Measurements from ENCODE around the gene ARID3A.
A peak's percentile ranks its signal among the peaks of the same experiment; 100 is the strongest.

Gene ARID3A

DNA sequence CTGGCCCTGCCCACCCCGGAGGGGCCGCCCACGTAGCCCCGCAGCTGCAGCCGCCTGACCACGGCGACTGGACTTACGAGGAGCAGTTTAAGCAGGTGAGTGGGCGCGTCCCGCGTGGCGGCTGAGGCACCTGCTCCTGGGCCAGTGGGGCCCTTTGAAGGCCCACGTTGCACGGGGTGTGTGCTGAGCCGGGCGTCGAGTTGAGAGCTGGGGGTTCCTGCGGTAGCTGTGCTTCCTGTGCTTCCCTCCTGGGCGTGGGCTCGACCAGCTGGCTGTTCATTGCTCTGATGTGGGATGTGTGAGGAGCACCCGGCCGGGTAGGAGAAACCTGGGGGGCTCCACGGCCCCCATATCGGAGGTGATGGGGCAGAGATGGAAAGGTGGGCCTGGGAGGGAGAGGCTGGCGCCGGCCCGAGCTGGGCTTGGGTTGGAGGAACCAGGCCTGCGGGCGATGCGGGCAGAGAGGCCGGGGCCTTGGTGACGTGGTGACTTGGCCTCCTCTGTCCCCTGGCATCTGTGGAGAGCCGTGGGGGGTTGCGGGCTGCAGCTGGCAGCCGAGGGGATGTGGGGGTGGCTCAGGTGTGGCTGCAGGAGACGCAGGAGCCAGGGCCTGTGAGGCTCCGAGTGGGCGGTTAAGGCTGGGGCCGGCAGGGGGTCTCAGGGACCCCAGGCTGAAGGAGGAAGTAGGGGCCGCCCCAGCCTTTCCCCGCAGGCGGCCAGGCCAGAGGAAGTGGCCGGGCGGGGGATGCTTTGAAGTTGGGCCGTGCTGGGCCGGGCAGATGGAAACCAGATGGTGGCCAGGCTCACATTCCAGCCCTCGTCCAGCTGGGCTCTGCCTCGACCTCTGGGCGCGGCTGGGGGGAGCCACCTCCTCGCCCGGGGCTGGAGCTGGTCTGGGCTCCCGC lies 7.1 kb downstream of the ARID3A start:
- peak; percentile 97 for DNase-seq (ENCODE audit: low spot score)

DNA sequence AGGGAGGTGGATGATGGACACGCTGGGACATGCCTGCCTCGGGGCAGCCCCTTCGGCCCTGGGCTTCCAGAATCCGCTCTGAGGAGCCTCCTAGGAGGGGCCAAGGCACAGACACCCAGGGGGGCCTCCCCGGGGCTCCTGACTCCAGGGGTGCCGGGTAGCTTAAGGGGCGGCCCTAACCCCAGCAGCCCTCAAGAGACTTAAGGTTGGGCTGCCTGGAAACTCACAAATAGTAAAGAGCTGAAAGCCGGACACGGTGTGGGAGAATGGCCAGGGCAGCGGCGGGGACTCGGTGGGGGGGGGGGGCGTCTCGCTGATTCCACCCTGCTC lies 7.7 kb downstream of the ARID3A start:
- no peak for DNase-seq (ENCODE audit: low spot score)

DNA sequence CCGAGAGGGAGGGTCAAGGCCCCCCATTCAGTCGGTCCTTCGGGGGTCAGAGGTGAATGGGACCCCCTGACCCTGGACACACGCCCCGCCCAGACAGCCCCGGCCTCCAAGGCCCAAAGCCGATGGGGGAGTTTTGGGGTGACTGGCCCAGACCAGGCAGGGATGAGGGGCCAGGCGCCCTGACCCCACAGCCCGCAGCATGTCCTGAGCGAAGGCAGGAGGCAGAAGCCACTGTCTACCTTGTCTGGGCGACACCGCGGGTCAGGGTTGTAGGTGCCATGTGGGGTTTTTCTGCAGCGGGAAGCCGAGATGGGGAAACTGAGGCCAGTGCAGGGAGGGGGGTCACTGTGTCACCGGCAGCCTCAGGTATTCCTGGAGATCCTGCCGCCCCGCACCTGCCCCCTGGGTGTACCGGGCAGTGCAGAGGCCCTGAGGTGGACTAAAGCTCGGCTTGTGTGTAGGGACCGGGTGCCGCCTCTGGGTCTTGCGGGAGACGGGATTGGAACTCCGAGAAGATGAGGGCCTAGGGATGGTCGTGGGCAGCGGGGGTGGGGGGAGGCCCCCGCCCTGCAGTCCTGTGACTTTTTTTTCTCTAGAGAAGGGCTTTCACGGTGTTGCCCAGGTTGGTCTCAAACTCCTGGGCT lies 8.5 kb downstream of the ARID3A start:
- DNase-seq (ENCODE audit: low spot score) = no peak

DNA sequence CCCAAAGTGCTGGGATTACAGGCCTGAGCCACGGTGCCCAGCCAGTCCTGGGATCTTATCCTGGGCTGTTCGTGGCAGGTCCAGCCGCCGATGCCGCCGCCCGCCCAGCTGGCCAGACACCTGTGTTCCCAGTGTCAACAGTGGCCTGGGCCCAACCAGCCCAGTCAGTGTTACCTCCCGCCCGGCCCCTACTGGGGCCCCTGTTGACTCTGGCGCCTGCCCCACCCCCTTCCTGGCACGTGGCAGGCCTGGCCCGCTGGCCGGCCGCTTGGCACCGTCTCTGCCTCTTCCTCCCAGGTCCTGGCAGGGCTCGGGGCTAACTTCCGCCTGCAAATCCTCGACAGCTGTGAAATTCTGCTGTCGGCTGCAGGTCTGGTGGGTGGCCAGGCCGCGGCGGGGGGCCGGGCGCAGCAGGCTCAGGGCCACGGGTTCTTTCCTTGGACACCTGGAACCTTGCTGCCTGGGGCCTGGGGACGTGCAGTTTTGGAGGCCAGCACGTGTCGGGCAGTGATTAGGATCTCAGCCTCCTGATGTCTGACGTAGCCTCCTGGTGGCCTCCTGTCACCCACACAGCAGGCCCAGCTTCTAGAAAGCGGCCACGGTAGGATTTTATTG lies 9.1 kb downstream of the ARID3A start:
- DNase-seq (ENCODE audit: low spot score) = peak; percentile 60

DNA sequence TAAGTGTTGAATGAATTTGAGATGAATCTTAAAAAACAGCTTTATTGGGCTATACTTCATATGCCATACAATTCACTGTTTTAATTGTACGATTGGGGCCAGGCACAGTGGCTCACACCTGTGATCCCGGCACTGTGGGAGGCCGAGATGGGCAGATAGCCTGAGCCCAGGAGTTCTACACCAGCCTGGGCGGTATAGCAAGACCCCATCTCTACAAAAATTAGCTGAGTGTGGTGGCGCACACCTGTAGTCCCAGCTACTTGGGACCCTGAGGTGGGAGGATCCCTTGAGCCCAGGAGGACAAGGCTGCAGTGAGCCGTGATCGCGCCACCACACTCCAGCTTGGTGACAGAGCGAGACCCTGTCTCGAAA lies 10.3 kb downstream of the ARID3A start:
- no peak for DNase-seq (ENCODE audit: low spot score)

DNA sequence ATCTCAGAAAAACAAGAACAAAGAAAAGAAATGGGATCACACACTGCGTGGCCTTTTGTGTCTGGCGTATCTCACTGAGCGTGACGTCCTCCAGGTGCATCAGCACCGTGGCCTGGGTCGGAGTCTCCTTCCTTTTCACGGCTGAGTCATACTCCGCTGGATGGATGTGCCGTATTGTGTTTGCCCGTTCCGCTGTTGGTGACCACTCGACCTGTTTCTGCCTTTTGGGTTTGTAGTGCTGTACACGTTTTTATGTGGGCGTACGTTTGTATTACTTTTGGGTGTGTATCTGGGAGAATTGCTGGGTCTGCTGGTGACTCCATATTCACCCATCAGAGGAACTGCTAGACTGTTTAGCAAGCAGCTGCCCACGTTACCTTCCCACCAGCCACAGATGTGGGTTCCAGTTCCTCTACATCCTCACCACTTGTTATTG lies 11.4 kb downstream of the ARID3A start:
- DNase-seq (ENCODE audit: low spot score) = no peak

DNA sequence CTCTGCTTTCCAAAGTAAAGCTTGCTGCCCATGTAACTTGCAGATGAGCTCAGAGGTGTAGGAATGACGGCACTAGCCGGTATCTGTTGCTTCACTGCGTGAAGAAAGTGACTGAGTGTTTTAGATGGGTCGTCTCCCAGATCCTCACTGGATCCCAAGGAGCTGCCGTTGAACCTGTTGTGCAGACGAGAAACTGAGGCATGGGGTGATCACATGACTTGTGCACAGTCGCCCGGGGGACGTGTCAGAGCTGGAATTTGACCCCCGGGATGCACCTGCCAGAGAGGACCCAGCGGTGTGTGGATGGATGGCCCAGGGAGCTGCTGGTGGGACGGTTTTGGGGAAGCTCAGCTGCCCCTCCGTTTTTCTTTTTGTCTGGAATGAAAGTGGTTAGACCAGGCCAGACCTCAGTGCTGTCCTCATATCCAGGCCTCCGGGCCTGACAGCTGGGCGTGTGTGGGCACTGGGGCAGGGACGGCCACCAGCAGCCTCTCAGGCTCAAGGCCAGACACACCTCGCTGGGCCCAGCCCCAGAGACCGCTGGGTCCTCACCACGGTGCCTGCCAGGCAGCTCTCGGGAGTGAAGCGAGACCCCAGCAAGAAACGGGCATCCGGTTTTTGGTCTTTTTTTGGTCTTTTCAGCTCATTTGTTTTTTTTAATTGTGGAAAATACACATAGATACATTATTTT lies 12.5 kb downstream of the ARID3A start:
- DNase-seq (ENCODE audit: low spot score) = no peak

DNA sequence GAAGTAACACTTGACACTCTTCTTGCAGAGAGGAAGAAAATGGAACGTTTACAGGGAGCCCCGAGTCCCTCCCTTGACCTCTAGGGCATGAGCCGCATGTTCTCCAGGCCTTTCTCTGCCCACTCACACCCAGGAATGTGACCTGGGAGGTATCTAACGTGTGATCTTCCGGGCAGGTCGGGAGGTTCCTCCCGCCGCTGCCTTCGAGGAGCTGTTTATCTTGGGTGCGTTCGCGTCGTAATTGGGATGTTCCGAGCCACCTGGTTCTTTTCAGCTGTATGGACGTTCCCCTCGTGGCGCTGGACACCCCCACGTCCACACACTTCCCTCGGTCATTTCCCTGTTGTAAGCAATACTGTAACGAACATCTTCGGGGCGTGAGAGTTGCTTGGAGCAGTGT lies 13.6 kb downstream of the ARID3A start:
- DNase-seq (ENCODE audit: low spot score) = no peak

DNA sequence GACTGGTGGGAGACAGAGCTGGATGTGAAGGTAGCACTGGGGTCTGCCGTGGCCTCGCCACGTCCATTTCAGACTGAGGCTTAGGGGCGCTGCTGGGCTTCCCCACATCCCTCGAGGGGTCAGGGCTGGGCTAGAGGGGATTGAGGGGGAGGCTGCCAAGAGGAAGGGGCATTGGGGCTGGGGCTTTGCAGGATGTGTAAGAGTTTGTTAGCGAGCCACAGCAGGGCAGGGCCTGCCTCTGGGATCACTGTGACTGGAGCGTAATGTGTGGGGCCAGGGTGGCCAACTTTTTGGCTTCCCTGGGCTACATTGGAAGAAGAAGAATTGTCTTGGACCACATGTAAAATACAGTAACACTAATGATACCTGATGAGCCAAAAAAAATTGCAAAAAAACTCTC lies 14.1 kb downstream of the ARID3A start:
- DNase-seq (ENCODE audit: low spot score) = no peak

DNA sequence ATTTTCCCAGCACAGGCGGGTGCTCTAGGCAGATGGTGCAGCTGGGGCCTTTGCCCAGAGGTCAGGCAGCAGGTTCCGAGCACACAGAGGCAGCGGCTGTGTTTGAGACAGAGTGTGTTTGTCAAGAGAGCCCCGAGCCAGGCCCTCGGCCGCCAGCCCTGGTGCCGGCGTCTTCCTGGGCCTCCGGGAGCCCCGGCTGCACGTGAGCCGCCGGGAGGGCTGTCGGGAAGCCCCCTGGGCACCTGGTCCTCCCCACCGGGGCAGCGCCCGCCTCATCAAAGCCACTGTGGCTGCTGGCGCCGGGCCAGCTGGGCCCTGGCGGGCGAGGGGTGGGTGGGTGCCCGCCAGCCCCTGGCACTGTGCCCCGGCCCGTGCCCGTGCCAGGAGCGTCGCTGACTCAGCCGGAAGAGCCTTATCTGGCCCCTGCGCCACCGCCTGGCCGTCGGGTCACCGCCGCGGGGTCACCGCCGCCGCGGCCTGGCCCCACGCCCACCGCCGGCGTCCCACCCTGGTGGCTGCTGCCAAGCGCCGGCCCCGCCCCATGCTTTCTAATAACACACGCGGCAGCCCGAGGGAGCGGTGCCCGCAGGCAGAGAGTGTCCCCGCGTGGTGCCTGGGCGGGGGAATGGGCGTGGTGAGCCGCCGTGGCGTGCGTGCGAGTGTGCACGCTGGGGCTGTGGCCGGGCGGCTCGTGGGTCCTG lies 14.9 kb downstream of the ARID3A start:
- DNase-seq (ENCODE audit: low spot score) = no peak

DNA sequence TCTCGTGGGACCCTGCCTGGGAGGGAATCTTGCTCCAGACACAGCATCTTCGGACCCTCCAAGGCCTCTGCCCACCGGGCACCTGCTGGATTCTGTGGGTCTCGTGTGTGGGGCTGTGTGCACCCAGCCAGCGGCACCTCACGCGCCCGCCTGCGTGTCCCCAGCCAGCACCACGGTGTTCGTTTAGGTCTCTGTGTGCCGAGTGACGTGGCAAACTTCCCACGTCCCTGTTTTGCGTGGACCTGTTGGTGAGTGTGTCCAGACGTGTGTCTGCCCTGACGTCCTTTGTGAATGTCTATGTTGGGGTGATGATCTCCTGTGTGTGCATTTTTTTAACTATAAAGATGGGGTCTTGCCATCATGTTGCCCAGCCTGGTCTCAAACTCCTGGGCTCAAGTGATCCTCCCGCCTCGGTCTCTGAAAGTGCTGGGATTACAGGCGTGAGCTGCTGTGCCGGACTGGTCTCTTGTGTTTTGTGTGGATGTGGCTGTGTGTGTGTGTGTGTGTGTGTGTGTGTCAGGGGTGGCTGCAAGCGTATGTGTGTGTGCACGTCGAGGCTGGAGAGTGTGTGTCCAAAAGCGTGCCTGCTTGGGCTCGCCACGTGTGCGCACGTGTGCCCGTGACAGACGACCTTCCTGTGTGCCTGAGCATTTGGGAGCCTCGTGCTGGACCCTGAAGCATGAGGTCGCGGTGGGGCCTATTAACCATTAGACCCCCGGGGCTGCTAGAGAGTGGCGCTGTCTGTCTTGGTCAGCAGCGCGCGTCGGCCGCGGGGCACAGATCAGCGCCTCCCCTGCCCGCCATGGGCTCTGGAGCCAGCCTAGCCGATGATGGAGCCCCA lies 15.7 kb downstream of the ARID3A start:
- DNase-seq (ENCODE audit: low spot score) = no peak

DNA sequence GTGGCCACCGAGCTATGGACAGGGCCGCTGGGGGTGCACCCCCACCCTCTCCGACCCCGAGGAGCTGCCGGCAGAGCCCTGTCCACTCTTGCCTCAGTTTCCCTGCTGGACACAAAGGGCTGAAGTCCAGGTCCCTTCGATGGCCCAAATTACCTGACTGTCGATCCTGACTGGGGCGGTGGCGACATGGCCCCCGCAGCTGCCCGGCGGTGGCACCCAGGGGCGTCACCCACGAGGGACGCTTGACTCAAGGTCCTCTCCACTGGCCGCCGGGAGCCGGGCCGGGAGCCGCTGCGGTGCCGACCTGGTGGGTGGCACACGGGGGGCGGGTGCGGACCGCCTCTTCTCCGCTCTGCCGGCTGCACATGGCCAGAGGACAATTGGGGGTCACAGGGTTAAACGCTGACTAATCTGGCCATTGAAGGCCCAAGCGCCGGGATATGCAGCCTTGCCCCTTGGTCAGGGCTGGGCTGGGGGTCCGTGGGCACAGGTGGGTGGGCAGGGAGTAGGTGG lies 16.4 kb downstream of the ARID3A start:
- no peak for DNase-seq (ENCODE audit: low spot score)

DNA sequence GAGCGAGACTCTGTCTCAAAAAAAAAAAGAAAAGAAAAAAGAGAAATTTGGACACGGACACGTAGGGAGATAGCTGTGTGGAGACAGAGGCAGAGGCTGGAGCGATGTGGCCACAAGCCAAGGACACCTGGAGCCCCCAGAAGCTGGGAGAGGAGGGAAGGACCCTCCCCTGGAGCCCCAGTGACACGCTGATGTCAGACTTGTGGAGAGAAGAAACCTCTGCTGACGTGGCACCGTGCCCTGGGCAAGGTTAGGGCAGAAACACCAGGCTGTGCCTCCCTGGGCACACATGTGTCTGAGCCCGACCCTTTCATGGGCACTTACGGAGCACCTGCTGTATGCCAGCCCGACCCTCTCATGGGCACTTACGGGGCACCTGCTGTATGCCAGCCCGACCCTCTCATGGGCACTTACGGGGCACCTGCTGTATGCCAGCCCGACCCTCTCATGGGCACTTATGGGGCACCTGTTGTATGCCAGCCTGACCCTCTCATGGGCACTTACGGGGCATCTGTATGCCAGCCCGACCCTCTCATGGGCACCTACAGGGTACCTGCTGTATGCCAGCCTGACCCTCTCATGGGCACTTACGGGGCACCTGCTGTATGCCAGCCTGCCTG lies 17.8 kb downstream of the ARID3A start:
- DNase-seq (ENCODE audit: low spot score) = no peak

DNA sequence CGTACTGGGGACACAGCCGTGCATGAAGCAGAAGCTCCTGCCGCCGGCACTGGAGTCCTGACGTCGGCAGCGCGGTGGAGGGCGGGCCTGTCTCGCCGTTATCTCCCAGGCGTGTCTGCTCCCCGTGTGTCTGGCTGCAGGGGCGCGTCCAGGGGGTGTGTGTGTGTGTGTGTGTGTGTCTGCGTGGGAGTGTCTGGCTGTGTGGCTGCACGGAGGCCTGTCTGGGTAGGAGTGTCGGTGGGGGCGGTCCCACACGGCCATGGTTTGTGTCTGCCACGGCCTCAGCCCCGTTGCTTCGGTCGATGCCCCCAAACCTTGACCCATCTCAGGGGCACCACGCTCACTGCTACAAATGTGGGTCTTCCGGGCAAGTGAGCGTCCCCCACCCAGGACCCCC lies 18.3 kb downstream of the ARID3A start:
- DNase-seq (ENCODE audit: low spot score) = no peak

DNA sequence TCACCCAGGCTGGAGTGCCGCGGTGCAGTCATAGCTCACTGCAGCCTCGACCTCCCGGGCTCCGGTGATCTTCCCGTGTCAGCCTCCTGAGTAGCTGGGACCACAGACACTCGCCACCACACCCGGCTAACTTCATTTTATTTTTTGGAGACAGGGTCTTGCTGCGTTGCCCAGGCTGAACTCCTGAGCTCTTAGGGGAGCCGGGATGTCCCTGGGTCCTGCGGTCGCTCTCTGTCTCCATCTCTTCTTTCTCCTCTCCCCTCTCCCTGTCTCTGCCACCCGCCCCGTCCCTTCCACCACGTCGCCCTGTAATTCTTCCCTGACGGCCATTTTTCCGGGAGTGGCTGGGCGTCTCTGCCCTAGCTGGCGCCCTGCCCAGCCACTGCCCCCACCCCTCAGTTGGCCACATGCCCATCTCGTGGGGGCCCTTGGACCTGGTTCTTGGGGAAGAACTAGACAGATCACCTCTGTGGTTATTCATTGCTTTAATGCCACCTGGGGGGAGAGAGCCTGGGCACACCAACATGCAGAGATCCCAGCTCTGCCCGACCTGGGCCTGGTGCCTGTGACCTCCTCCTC lies 18.9 kb downstream of the ARID3A start:
- DNase-seq (ENCODE audit: low spot score) = no peak

DNA sequence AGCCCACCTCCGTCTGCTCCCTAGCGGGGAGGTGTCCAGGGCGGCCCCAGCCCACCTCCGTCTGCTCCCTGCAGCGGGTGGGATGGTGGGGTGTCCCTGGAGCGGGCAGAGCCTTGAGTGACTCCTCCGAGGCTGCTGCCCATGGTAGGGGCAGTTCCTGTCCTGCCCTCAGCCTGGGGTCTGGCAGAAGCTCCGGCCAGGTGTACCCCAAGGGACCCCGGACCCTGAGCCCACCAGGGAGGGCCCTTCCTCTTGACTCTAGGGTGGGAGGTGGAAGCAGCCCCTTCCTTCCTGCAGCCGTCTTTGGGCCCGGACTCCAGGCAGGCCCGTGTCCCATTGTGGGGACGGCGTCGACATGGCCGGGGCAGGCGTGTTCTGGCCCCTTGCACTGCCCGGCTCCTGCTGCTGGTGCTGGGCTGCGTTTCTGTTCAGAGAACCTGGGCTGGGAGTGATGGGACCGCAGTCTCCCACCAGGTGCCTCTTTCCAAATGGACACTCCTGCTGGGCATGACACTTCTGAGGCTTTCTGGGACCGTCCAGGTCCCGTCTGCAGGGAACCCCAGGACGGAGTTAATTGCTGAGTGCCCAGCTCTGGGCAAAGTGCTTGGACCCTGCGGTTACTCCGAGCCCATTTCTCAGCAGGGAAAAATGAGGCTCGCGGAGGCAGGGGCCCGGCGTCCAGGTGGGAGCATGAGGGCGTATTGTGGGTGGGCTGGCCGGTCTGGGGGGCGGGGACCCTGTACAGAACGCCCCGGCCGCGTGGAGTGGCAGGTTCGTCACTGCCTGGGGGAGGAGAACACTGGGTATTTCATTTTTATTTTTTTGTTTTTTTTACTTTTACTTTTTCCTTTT lies 19.8 kb downstream of the ARID3A start:
- DNase-seq (ENCODE audit: low spot score) = no peak

DNA sequence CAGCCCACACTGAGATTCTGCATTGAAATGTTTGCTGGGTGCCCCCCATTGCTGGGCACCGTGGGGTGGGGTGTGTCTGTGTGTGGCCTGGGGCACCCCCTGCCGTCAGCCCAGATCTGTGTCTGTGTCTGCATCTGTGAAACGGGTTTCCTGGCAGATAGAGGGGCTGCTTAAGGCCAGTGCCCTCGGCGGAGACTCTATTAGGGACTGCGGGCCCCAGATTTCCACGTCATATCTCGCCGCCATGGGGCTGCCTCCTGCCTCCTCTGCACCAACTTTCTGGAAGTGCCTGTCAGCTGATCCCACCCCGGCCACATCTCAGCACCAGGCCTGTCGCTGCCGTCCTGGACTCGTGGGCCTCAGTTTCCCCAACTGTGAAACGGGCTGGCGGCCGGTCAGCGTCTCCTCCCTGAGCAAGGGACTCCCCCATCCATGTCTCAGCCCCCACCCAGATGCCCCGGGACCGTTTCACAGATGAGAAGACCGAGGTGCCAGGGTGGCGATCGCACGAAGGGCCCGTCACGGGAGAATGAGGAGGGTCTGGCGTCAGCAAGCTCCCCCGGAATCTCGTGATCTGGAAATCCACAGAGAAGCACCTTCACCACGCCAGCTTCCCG lies 21.4 kb downstream of the ARID3A start:
- DNase-seq (ENCODE audit: low spot score) = no peak

DNA sequence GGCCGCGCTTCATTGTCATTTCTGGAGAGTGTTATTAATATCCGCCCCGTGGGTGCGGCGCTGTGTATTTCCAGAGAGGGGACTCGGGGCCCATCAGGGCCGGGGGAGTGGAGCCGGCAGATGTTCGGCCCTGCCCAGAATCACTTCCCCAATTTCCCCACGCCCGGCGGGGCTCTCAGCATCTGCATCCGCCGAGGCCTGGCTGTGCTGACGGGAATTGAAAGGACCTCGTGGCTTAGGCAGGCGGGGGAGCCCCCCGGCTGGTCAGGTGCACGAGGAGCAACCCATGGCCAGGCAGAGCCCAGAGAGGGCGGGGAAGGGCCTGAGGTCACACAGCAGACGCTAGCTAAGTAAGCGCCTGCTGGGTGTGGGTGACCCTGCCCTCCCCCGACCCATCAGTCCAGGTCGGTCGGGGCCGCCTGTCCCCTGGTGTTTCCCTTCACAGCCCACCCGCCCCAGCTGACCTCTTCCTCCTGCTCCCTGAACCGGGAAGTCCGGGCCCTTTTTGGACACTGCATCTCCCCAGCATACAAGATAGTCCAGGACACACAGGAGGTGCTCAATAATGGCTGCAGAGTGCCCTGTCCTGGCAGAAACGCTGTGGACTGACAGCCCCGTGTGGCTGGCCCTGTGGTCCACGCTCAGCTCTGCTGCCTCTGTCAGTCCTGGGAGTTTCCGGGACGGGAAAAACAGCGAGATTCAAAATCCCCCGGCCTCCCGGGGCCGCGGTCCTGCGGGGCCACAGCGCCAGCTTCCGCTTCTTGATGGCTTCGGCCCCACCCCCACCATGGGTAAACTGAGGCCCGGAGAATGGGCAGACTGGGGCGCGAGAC lies 22.1 kb downstream of the ARID3A start:
- DNase-seq (ENCODE audit: low spot score) = no peak

Data from GM03348 (cell line).